Smooth muscle cell (in vitro differentiated cells): Measurements from ENCODE around the gene ALG3. TPM values are rescaled to one million over a fixed set of nuclear protein-coding genes. Genes with fewer than 3 reads are reported as not detected.

Experiments used
- DNase-seq: peaks from one replicate; lab custom pipeline; 2025; ENCODE audit not compliant: unreplicated experiment; lab: John Stamatoyannopoulos, UW
- H2AFZ ChIP-seq: fragments of 200-600 bp; sonication (generic); 2 replicates; pipeline ENCODE4 v1.6.0; 2016; ENCODE audit warnings: antibody characterized with exemption, low read depth, mild to moderate bottlenecking
- H3F3A ChIP-seq: fragments of 200-600 bp; sonication (generic); 2 replicates; pipeline ENCODE4 v1.6.0; 2017; ENCODE audit warnings: antibody characterized with exemption, low read depth
- H3K27ac ChIP-seq: fragments of 200-600 bp; sonication (generic); 2 replicates; pipeline ENCODE4 v1.5.1; 2016; ENCODE audit warnings: low read depth, mild to moderate bottlenecking
- H3K27me3 ChIP-seq: fragments of 200-600 bp; sonication (generic); 2 replicates; pipeline ENCODE4 v1.6.1; 2016; ENCODE audit warnings: low read depth, mild to moderate bottlenecking
- H3K36me3 ChIP-seq: fragments of 200-600 bp; sonication (generic); 2 replicates; pipeline ENCODE4 v1.5.1; 2016; ENCODE audit warnings: low read depth
- H3K4me1 ChIP-seq: fragments of 200-600 bp; sonication (generic); 2 replicates; pipeline ENCODE4 v1.5.1; 2016; ENCODE audit warnings: low read depth
- H3K4me2 ChIP-seq: fragments of 200-600 bp; sonication (generic); 2 replicates; pipeline ENCODE4 v1.6.0; 2016; ENCODE audit warnings: mild to moderate bottlenecking
- H3K4me3 ChIP-seq: fragments of 200-600 bp; sonication (generic); 2 replicates; pipeline ENCODE4 v1.5.1; 2016; ENCODE audit warnings: mild to moderate bottlenecking
- H3K79me2 ChIP-seq: fragments of 200-600 bp; sonication (generic); 2 replicates; pipeline ENCODE4 v1.6.0; 2016; ENCODE audit warnings: low read depth, mild to moderate bottlenecking
- H3K9ac ChIP-seq: fragments of 200-600 bp; sonication (generic); 2 replicates; pipeline ENCODE4 v1.6.0; 2016; ENCODE audit warnings: low read depth
- H3K9me3 ChIP-seq: fragments of 200-600 bp; sonication (generic); replicated peaks from 2 replicates; pipeline ENCODE4 v1.5.1; 2016; ENCODE audit warnings: low read depth
- H4K20me1 ChIP-seq: fragments of 200-600 bp; sonication (generic); 2 replicates; pipeline ENCODE4 v1.6.0; 2016; ENCODE audit warnings: low read depth
- WGBS: methylation state at CpG from one replicate; pipeline ENCODE4 v1.1.7; 2016; ENCODE audit warnings: low lambda C conversion rate; 5-methylcytosine and 5-hydroxymethylcytosine counted together
- polyA plus RNA-seq: library from polyadenylated mRNA; unstranded; fragments of >200 nt; fragmentation: Nextera tagmentation; extraction: Ambion mirVana; gene quantifications from 2 replicates; pipeline ENCODE4 v1.2.1, GENCODE V29; 2016
- total RNA-seq: library from RNA; depleted of rRNA; stranded (reverse); fragments of >200 nt; gene quantifications from 2 replicates; pipeline ENCODE4 v1.2.3, GENCODE V29; 2014
- TF ChIP-seq, protein P1 (sequence below): fragments of 200-600 bp; sonication (generic); IDR thresholded peaks from 2 replicates; pipeline ENCODE4 v1.5.1; 2017; ENCODE audit warnings: borderline replicate concordance, mild to moderate bottlenecking, antibody characterized with exemption; ENCODE audit not compliant: insufficient read depth, poor library complexity, severe bottlenecking

The ALG3 gene
- total and polyA plus RNA-seq, 2 experiments from 2014 or later = 91.2 to 95.2 TPM

DNA sequence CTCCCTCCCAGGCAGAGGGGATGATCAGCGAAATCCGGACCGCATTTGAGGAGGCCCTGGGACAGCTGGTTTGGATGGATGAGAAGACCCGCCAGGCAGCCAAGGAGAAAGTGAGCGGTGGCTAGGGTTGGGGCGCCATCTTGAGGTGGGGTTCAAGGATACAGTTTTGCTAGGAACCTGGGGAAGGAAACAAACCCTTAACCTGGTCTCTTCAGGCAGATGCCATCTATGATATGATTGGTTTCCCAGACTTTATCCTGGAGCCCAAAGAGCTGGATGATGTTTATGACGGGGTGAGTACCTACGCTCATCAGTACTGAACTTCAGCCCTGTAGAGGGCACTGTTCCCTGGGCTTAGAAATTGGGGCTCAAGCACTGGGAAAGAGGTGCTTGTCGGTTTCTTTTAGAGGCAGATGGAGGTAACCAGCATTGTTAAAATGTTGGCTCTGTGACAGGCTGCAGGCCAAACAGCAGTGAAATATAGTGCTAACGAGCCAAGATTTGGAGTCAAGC, 40.7 kb upstream of the ALG3 start:
- Histone ChIP-seq H3K4me2 (no peak overlapping the region), H3K27me3 (peaks cover 11% of the 10 kb centered on the region), H3F3A (no peaks in the 10 kb centered on the region), H4K20me1 (no peaks in the 10 kb centered on the region), H3K27ac (no peak overlapping the region), H2AFZ (no peak overlapping the region), H3K4me3 (no peak overlapping the region), H3K4me1 (no peaks in the 10 kb centered on the region), H3K9me3 (no peaks in the 10 kb centered on the region), H3K36me3 (no peaks in the 10 kb centered on the region), H3K9ac (no peak overlapping the region), H3K79me2 (no peaks in the 10 kb centered on the region)
- 26% methylated on average over 10 of the region's 10 CpGs for WGBS
- no peak for DNase-seq
- TF ChIP-seq, protein P1, sequence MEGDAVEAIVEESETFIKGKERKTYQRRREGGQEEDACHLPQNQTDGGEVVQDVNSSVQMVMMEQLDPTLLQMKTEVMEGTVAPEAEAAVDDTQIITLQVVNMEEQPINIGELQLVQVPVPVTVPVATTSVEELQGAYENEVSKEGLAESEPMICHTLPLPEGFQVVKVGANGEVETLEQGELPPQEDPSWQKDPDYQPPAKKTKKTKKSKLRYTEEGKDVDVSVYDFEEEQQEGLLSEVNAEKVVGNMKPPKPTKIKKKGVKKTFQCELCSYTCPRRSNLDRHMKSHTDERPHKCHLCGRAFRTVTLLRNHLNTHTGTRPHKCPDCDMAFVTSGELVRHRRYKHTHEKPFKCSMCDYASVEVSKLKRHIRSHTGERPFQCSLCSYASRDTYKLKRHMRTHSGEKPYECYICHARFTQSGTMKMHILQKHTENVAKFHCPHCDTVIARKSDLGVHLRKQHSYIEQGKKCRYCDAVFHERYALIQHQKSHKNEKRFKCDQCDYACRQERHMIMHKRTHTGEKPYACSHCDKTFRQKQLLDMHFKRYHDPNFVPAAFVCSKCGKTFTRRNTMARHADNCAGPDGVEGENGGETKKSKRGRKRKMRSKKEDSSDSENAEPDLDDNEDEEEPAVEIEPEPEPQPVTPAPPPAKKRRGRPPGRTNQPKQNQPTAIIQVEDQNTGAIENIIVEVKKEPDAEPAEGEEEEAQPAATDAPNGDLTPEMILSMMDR = peak; percentile 47

DNA sequence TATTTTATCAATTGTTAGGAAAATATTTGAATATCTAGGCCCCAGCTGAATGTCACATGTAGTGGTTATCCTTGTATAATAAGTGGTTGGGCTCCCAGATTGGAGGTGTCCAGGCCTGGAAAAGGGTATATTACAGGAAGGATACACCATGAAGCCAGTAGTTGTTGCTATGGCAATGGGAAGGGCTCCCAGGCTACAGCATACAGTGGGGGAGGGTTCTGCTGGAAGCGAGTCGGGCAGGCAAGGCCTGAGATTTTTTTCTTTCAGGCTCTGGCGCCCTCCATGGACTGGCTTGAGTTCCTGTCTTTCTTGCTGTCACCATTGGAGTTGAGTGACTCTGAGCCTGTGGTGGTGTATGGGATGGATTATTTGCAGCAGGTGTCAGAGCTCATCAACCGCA, 35.9 kb upstream of the ALG3 start:
- Histone ChIP-seq H3F3A (no peaks in the 10 kb centered on the region), H2AFZ (no peak overlapping the region), H4K20me1 (no peaks in the 10 kb centered on the region), H3K4me3 (no peak overlapping the region), H3K27ac (no peak overlapping the region), H3K36me3 (no peaks in the 10 kb centered on the region), H3K79me2 (no peaks in the 10 kb centered on the region), H3K27me3 (peaks cover 13% of the 10 kb centered on the region), H3K9me3 (no peaks in the 10 kb centered on the region), H3K4me1 (no peaks in the 10 kb centered on the region), H3K9ac (no peak overlapping the region), H3K4me2 (no peak overlapping the region)
- DNase-seq = no peak
- 15% methylated on average over 4 of the region's 4 CpGs for WGBS
- TF ChIP-seq, protein P1 = peak; percentile 18

DNA sequence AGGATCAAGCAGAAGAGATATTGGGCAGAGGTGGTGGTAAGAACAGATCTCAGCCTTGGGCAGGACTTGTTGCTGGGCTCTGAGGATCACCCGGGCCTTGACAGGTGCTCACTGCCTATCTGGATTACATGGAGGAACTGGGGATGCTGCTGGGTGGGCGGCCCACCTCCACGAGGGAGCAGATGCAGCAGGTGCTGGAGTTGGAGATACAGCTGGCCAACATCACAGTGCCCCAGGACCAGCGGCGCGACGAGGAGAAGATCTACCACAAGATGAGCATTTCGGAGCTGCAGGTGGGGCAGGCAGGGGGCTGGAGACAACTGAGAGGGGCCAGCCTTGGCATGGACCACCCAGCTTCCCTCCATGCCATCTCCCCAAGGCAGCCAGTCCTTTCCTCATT, 34.9 kb upstream of the ALG3 start:
- H3K36me3 ChIP-seq = no peaks in the 10 kb centered on the region
- peaks cover 16% of the 10 kb centered on the region for H3K27me3 ChIP-seq
- no peaks in the 10 kb centered on the region for H3K4me1 ChIP-seq
- no peak overlapping the region for H3K4me2 ChIP-seq
- no peak overlapping the region for H3K27ac ChIP-seq
- no peak for DNase-seq
- TF ChIP-seq, protein P1 = no peak
- H2AFZ ChIP-seq = no peak overlapping the region
- no peak overlapping the region for H3K4me3 ChIP-seq
- H4K20me1 ChIP-seq = no peaks in the 10 kb centered on the region
- no peaks in the 10 kb centered on the region for H3K9me3 ChIP-seq
- H3K9ac ChIP-seq = no peak overlapping the region
- 99% methylated on average over 8 of the region's 8 CpGs for WGBS
- no peaks in the 10 kb centered on the region for H3F3A ChIP-seq
- H3K79me2 ChIP-seq = no peaks in the 10 kb centered on the region

DNA sequence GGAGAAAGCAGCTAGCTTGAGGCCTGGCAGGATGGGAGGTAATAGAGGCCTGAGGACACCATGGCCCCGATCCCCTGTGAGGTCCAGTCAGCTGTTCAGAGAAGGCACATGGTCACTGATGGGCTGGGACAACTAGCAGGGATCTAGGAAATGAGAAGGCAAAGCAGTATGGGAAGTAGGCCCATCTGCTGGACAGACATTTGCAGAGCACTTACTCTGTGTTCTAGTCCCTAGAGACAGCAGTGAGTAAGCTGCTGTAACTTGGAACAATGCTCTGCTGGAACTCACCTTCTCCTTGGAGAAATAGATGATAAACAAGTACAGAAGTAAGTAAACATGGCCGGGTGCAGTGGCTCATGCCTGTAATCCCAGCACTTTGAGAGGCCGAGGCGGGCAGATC, 34.2 kb upstream of the ALG3 start:
- H2AFZ ChIP-seq = no peak overlapping the region
- no peaks in the 10 kb centered on the region for H3K79me2 ChIP-seq
- no peak for DNase-seq
- H3F3A ChIP-seq = no peaks in the 10 kb centered on the region
- H3K4me2 ChIP-seq = no peak overlapping the region
- TF ChIP-seq, protein P1 = no peak
- WGBS = 100% methylated on average over 4 of the region's 4 CpGs
- no peak overlapping the region for H3K9ac ChIP-seq
- H3K36me3 ChIP-seq = no peaks in the 10 kb centered on the region
- no peaks in the 10 kb centered on the region for H3K4me1 ChIP-seq
- H3K27ac ChIP-seq = no peak overlapping the region
- no peak overlapping the region for H3K4me3 ChIP-seq
- no peaks in the 10 kb centered on the region for H3K9me3 ChIP-seq
- H4K20me1 ChIP-seq = no peaks in the 10 kb centered on the region
- peaks cover 23% of the 10 kb centered on the region for H3K27me3 ChIP-seq
